GF-D8 (cell line): Measurements from ENCODE around the gene SCUBE3.

Experiments used
- DNase-seq: peaks from one replicate; lab custom pipeline; 2025; lab: John Stamatoyannopoulos, UW

SCUBE3 gene

GRCh38 chr6:35181933-35182612 lies 31.7 kb upstream of the SCUBE3 start:
- DNase-seq: no peak

- no peak for DNase-seq
Observed at GRCh38 chr6:35183281-35183680, 30.5 kb upstream of the SCUBE3 start.

DNA sequence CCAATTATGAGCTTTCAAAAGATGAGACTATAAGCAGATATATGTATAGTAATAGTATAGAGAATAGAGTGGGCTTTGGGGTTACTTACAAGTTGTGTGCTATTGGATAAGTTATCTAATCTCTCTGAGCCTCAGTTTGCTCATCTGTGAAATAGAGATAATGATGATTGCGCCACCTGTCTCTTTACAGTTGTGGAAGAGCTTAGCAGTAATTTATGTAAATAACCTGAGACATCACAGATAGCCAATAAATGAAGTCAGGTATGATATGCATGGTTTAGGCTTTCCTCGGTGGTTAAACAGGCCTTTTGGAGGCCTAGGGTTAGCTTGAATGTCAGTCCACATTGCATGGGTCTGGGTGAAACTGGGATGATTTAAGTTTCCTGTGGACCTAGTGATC lies 29.8 kb upstream of the SCUBE3 start:
- DNase-seq: no peak

GRCh38 chr6:35184580-35185301 lies 29.0 kb upstream of the SCUBE3 start:
- DNase-seq: no peak

GRCh38 chr6:35185302-35185681 lies 28.5 kb upstream of the SCUBE3 start:
- DNase-seq: no peak

DNA sequence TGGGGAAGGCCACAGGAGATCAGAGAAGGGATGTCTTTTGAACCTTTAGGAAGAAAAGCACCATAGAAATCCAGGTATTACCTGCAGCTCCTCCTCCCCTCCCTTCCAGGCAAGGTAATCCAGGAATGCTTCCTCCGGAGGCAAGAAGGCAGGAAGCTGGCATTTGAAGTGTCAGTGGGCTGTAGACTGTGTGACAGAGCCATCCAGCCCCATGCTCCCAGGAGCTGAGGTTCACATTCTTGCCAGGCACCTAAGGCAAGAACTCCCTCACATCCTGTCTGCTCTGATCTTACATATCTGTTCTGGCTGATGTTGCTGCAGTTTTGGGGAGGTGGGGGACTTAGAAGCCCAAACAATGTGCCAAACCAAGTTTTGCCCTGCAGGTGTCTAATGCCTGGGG lies 27.8 kb upstream of the SCUBE3 start:
- no peak for DNase-seq

DNA sequence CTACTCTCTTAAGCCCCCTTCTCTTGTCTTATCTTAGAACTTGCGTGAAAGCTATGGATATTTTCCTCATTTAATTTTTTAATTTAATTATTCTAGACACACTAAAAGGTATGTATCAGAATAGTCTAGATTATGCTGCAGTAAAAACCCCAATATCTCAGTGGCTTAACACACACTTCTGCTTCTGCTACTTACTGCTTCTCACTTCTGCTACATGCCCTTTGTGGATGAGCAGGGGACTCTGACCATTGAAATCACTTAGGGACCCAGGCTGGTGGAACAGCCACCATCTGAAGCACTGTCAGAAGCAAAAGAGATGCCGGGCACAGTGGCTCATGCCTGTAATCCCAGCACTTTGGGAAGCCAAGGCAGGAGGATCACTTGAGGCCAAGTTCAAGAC lies 27.2 kb upstream of the SCUBE3 start:
- no peak for DNase-seq

DNA sequence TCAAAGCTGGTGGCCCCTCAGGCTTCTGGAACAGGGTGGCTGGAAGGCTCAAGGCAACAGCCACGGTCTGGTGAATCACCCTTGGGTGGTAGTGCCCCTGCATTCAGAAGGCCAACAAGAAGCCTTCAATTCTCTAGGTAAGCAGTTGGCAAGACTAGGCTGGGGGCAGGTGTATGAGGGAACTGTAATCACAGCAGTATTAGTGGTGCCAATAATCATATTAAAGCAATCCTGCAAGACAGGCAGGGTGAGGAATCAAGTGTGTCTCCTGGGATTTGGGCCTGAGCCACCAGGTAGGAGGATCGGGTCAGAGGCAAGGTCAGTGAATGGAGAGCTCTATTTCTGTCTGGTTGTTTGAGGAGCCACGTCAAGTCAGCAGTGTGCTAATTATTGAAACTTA lies 24.9 kb upstream of the SCUBE3 start:
- no peak for DNase-seq

DNA sequence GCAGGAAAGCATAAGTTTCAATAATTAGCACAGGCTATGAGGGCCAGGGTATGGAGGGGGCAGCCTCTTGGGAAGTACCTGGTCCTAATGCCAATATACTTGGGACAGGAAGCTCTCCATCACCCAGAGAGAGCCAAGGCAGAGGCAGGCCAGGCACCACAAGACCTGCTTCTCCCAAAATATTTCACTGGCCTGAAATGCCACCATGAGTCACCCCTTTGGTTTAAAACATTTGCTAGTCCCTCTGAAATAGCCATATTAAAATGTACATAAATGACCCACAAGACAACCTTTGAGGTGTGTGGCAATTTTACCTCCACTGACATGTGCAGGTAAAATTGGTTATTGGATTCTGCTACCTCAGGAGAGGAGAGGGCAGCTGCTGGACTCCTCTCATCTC lies 23.4 kb upstream of the SCUBE3 start:
- DNase-seq: no peak

- DNase-seq: no peak
Observed at GRCh38 chr6:35191889-35192288, 21.9 kb upstream of the SCUBE3 start.

DNA sequence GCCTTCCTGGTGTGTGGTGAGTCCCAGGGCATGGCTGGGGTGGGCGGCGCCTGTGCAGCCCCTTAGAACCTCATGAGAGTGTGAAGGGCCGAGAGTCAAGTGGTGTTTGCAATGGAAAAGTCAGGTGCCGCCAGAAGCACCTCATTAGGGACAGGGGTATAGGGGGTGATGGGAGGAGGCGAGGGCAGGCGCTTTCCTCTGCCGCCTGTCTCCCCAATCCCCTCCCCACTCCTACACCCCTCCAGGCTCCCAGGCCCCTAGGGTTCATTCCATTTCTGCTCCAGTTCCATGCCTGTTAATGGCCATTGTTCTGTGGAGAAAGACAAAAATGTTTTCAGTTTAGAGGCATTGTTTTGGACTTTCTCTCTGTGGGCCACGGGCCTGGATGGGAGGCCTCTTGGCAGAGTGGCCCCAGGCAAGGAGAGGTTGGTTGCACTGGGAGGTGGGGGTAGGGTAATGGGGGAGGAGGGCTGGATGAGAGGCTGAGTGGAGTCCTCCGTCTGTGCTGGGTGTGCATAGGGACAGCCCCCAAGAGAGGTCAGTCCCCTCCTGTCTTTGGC lies 21.4 kb upstream of the SCUBE3 start:
- no peak for DNase-seq

GRCh38 chr6:35194390-35194789 lies 19.4 kb upstream of the SCUBE3 start:
- DNase-seq: no peak

GRCh38 chr6:35195120-35195780 lies 18.5 kb upstream of the SCUBE3 start:
- DNase-seq: no peak

- no peak for DNase-seq
Observed at GRCh38 chr6:35197196-35197595, 16.6 kb upstream of the SCUBE3 start.

- DNase-seq: no peak
Observed at GRCh38 chr6:35199866-35200265, 13.9 kb upstream of the SCUBE3 start.

DNA sequence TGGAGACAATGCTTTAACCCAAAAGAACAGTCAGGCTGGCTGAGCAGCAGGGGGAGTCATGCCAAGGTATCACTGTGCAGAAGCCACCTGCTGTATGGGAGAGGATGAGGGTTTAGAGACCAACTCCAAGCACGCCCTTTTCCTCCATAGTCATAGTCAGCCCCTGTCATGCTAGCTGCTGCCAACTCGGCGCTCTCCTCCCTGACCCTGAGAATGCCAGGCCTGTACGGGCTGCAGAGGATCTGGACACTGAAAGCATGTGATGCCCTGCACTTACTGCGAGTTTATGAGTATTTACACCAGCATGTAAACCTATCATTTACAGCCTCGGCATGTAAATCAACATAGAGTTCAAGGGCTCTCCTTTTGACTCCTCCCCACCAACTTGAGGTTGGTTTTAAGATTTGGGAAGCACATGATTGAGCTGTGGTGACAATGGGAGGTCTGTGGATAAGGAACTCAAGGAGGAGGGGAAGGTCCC lies 11.7 kb upstream of the SCUBE3 start:
- no peak for DNase-seq

DNA sequence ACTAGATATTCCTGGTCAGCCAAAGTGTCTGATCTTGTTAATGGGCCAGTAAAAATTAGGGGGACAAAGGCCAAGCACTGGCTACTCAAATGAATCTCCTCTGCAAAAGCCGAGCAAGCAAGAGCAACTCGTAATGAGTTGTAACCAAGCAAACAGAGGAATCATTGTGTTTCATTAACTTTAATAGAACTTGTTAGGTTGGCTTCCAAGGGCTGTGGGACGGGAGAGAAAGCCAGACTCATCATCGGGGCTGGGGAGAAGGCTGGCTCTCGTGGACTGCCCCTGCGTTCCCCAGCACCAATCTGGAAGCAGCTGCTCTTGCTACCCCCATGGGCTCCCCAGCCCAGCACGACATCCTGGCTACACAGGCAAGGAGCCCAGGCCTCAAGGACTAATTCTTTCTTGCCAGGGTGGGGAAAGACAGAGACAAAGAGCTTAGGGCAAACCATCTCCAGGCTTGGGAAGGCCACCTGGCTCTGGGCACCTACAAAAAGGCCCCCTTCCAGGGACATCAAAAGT lies 10.5 kb upstream of the SCUBE3 start:
- DNase-seq: no peak

- no peak for DNase-seq
Observed at GRCh38 chr6:35203680-35204079, 10.1 kb upstream of the SCUBE3 start.

- DNase-seq: no peak
Observed at GRCh38 chr6:35206346-35206745, 7.4 kb upstream of the SCUBE3 start.

- DNase-seq: no peak
Observed at GRCh38 chr6:35208419-35208818, 5.3 kb upstream of the SCUBE3 start.

GRCh38 chr6:35209081-35209480 lies 4.7 kb upstream of the SCUBE3 start:
- DNase-seq: no peak

- no peak for DNase-seq
Observed at GRCh38 chr6:35209622-35210247, 4.0 kb upstream of the SCUBE3 start.
